Raji (cell line): ENCODE measurements around the gene RCSD1.
A peak's percentile ranks its signal among the peaks of the same experiment; 100 is the strongest.

Experiments used
- POLR2A ChIP-seq: IDR thresholded peaks from 2 replicates; pipeline ENCODE4 v1.6.1; 2011; ENCODE audit warnings: low read depth, low read length, control low read depth; ENCODE audit not compliant: insufficient read depth

RCSD1 gene

GRCh38 chr1:167612587-167613385 is 17.2 kb upstream of the RCSD1 start:
- no peak for TF ChIP-seq POLR2A

- TF ChIP-seq POLR2A = no peak
Observed at GRCh38 chr1:167614851-167615250, 15.2 kb upstream of the RCSD1 start.

- no peak for TF ChIP-seq POLR2A
Observed at GRCh38 chr1:167616521-167616920, 13.5 kb upstream of the RCSD1 start.

- peak; percentile 64 for TF ChIP-seq POLR2A
Observed at GRCh38 chr1:167617153-167618147, 12.6 kb upstream of the RCSD1 start.

GRCh38 chr1:167618366-167618765 is 11.7 kb upstream of the RCSD1 start:
- no peak for TF ChIP-seq POLR2A

- no peak for TF ChIP-seq POLR2A
Observed at GRCh38 chr1:167618789-167619188, 11.2 kb upstream of the RCSD1 start.

GRCh38 chr1:167620002-167620401 is 10.0 kb upstream of the RCSD1 start:
- no peak for TF ChIP-seq POLR2A

GRCh38 chr1:167621780-167622313 is 8.2 kb upstream of the RCSD1 start:
- no peak for TF ChIP-seq POLR2A

- TF ChIP-seq POLR2A = no peak
Observed at GRCh38 chr1:167623951-167624350, 6.1 kb upstream of the RCSD1 start.

- TF ChIP-seq POLR2A = no peak
Observed at GRCh38 chr1:167625040-167625823, 4.8 kb upstream of the RCSD1 start.

- TF ChIP-seq POLR2A = no peak
Observed at GRCh38 chr1:167627615-167627864, 2.5 kb upstream of the RCSD1 start.

GRCh38 chr1:167627865-167628641 is 2.0 kb upstream of the RCSD1 start:
- peak; percentile 81 for TF ChIP-seq POLR2A

GRCh38 chr1:167628741-167629515 is 1.1 kb upstream of the RCSD1 start:
- no peak; the same call in 1 of the 2 replicates for TF ChIP-seq POLR2A
